ENCODE data around the gene ZFYVE19. TPM values are rescaled to one million over a fixed set of nuclear protein-coding genes. Genes with fewer than 3 reads are reported as not detected.

The ZFYVE19 gene
- total and polyA plus RNA-seq, 2 of the 13 experiments (the other 11 are each of a cell fraction or from before 2014, with no cell fraction given), result 23.3 to 44.0 TPM

DNA sequence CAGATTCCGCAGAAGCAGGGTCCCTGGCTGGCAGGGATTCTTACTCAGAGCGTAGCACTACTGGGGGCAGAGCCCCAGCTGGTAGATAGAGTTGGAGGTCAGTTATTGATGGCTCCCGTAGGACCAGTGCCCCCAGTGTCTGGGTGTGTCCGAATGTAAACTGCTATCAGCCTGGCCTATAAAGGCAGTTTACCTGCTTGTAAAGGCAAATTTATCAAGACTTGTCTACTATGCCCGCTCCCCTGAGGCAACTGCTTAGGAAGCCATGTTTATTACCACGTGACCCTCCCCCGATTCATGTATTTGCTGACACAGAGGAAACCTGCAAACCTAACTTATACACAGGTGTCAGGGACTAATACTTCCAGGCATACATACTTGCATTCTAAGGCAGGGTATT lies 22.2 kb downstream of the ZFYVE19 start:
- ATAC-seq (peak; percentile 44; the same call in 1 of the 3 replicates), DNase-seq (ENCODE audit: low spot score) (no peak), FAIRE-seq (no peak)
- no peaks in the 10 kb centered on the region for H3K79me2 ChIP-seq (ENCODE audit: insufficient read depth, low read length)
- no TSS peak for BruUV-seq (replicated peaks)
- intact Hi-C loops (cut with micrococcal nuclease; ENCODE audit: unreplicated experiment) (no loop called here), in situ Hi-C loops (cut with HindIII; ENCODE audit: extremely low pct_ligation_motif_present, low pct_unique_long_range_greater_than_20kb) (no loop called here)
- no peaks in the 10 kb centered on the region for H4K20me1 ChIP-seq (ENCODE audit: insufficient read depth, low read length)
- H3K9me3 ChIP-seq (ENCODE audit: low read length), result no peaks in the 10 kb centered on the region
- peak overlapping the region; percentile 73 for H3K4me2 ChIP-seq (ENCODE audit: low read depth, low read length)
- H3K27ac ChIP-seq (ENCODE audit: extremely low read length, insufficient read depth, low read length), result no peak overlapping the region
- WGBS (ENCODE audit: low lambda C conversion rate), result 37% methylated on average over 6 of the region's 7 CpGs
- H3K4me1 ChIP-seq (ENCODE audit: insufficient read depth, low read length), result peaks cover 60% of the 10 kb centered on the region
- TF ChIP-seq HHEX (CRISPR knock-in tag; IDR thresholded peaks at IDR 0.05) (no peak), MAFK (conservative IDR thresholded peaks at IDR 0.05 in 1 of 2, IDR thresholded peaks at IDR 0.05 in 1 of 2; ENCODE audit: low read length in 2 of 2) (peak; percentile 90 to 94), POLR2G (IDR thresholded peaks at IDR 0.05; ENCODE audit: low read depth, low read length) (0 out of 2 replicates have a peak, but pooled peaks have one; percentile 39), BCLAF1 (IDR thresholded peaks at IDR 0.05) (no peak), USF2 (IDR thresholded peaks at IDR 0.05; ENCODE audit: low read depth, low read length) (peak; percentile 57), USF2 (CRISPR knock-in tag; IDR thresholded peaks at IDR 0.05; ENCODE audit: borderline replicate concordance) (peak; percentile 34; the same call in 1 of the 2 replicates), PHF8 (CRISPR knock-in tag; IDR thresholded peaks at IDR 0.05) (0 out of 2 replicates have a peak, but pooled peaks have one; percentile 25), ZNF746 (CRISPR knock-in tag; IDR thresholded peaks at IDR 0.05) (no peak), YY1 (IDR thresholded peaks at IDR 0.05; ENCODE audit: insufficient read depth, insufficient replicate concordance, low read depth, low read length) (peak; percentile 19), ZBTB34 (CRISPR knock-in tag; IDR thresholded peaks at IDR 0.05) (no peak), MAFF (IDR thresholded peaks at IDR 0.05; ENCODE audit: low read depth, low read length) (peak; percentile 87), RAD51 (IDR thresholded peaks at IDR 0.05; ENCODE audit: borderline replicate concordance) (peak; percentile 45; the same call in 1 of the 2 replicates)
- CTCF ChIA-PET (ENCODE audit: low intra/inter-chr PET ratio, low total read pairs), result no interaction called here
- H3K4me3 ChIP-seq (replicated peaks in 1 of 3; ENCODE audit: insufficient read depth in 1 of 3, low read depth in 2 of 3, low read length in 3 of 3), result peak overlapping the region; percentile 44 to 55 (median 51); a peak in 5 of 6 replicates
- peak overlapping the region; percentile 43 for H3K9ac ChIP-seq (ENCODE audit: insufficient read depth, low read depth, low read length)
- no peaks in the 10 kb centered on the region for H3K27me3 ChIP-seq (ENCODE audit: control insufficient read depth in 1 of 2, insufficient read depth in 2 of 2, low read length in 2 of 2)
- H2AFZ ChIP-seq (ENCODE audit: low read length), result peak overlapping the region; percentile 86
- no peaks in the 10 kb centered on the region for H3K36me3 ChIP-seq (replicated peaks in 1 of 2; ENCODE audit: control insufficient read depth in 1 of 2, insufficient read depth in 2 of 2, low read length in 2 of 2)
- POLR2A ChIA-PET, result no interaction called here

Data from HepG2 (cell line).